Stimulated activated CD8-positive, alpha-beta memory T cell treated with anti-CD3 and anti-CD28 coated beads, Interleukin-12 subunit alpha, Interleukin-12 subunit beta, amount 100 ng/mL, for 4 hours (primary cell): ENCODE measurements around the gene CADM1.

Experiments used
- DNase-seq: peaks from one replicate; pipeline ENCODE4 v3.0.0-alpha.2; 2020; ENCODE audit warnings: low read depth

CADM1 gene

GRCh38 chr11:115276799-115277198 lies 227.4 kb downstream of the CADM1 start:
- DNase-seq: no peak

- DNase-seq: no peak
These were observed 228.0 kb downstream of the CADM1 start for GRCh38 chr11:115276191-115276590.

GRCh38 chr11:115275045-115275444 lies 229.2 kb downstream of the CADM1 start:
- no peak for DNase-seq

- DNase-seq: no peak
These were observed 231.3 kb downstream of the CADM1 start for GRCh38 chr11:115272925-115273324.

- no peak for DNase-seq
These were observed 232.6 kb downstream of the CADM1 start for GRCh38 chr11:115271643-115272042.

- DNase-seq: no peak
These were observed 234.8 kb downstream of the CADM1 start for GRCh38 chr11:115269191-115269950.

- no peak for DNase-seq
These were observed 236.3 kb downstream of the CADM1 start for GRCh38 chr11:115267871-115268270.

GRCh38 chr11:115267238-115267781 lies 236.9 kb downstream of the CADM1 start:
- no peak for DNase-seq

- DNase-seq: no peak
These were observed 238.1 kb downstream of the CADM1 start for GRCh38 chr11:115266066-115266639.

- no peak for DNase-seq
These were observed 240.2 kb downstream of the CADM1 start for GRCh38 chr11:115263799-115264656.

GRCh38 chr11:115258216-115258615 lies 246.0 kb downstream of the CADM1 start:
- no peak for DNase-seq

- no peak for DNase-seq
These were observed 246.5 kb downstream of the CADM1 start for GRCh38 chr11:115257678-115258077.

GRCh38 chr11:115257270-115257669 lies 246.9 kb downstream of the CADM1 start:
- DNase-seq: no peak

- DNase-seq: no peak
These were observed 247.6 kb downstream of the CADM1 start for GRCh38 chr11:115256397-115257197.

GRCh38 chr11:115255006-115255762 lies 249.0 kb downstream of the CADM1 start:
- no peak for DNase-seq

GRCh38 chr11:115251126-115251525 lies 253.1 kb downstream of the CADM1 start:
- DNase-seq: no peak

GRCh38 chr11:115249061-115249578 lies 255.1 kb downstream of the CADM1 start:
- no peak for DNase-seq

GRCh38 chr11:115247953-115248352 lies 256.3 kb downstream of the CADM1 start:
- no peak for DNase-seq

GRCh38 chr11:115247361-115247760 lies 256.9 kb downstream of the CADM1 start:
- DNase-seq: no peak

- no peak for DNase-seq
These were observed 259.5 kb downstream of the CADM1 start for GRCh38 chr11:115244758-115245157.

GRCh38 chr11:115244296-115244695 lies 259.9 kb downstream of the CADM1 start:
- DNase-seq: no peak
